NCI-H2107 (cell line): Measurements from ENCODE around the gene GNB3.
A peak's percentile ranks its signal among the peaks of the same experiment; 100 is the strongest.

Source experiments
- DNase-seq: peaks from one replicate; lab custom pipeline; 2025; lab: John Stamatoyannopoulos, UW

The GNB3 gene

GRCh38 chr12:6840761-6841515 lies at the start of gene GNB3:
Gene GNB3, plus strand, starts transcription at chr12:6840925. Its CDS starts 363 bp downstream, at chr12:6841288.
- no peak for DNase-seq

- no peak for DNase-seq
These were observed 48.7 kb upstream of the GNB3 start for GRCh38 chr12:6791931-6792520.

GRCh38 chr12:6792522-6793201 lies 48.1 kb upstream of the GNB3 start:
- no peak for DNase-seq

GRCh38 chr12:6795088-6795487 lies 45.6 kb upstream of the GNB3 start:
- DNase-seq = no peak

- no peak for DNase-seq
These were observed 44.1 kb upstream of the GNB3 start for GRCh38 chr12:6796576-6796975.

GRCh38 chr12:6799147-6799546 lies 41.6 kb upstream of the GNB3 start:
- no peak for DNase-seq

- no peak for DNase-seq
These were observed 33.6 kb upstream of the GNB3 start for GRCh38 chr12:6807170-6807569.

GRCh38 chr12:6809056-6809455 lies 31.7 kb upstream of the GNB3 start:
- no peak for DNase-seq

GRCh38 chr12:6810758-6811157 lies 30.0 kb upstream of the GNB3 start:
- DNase-seq = no peak

- no peak for DNase-seq
These were observed 27.4 kb upstream of the GNB3 start for GRCh38 chr12:6813363-6813762.

- DNase-seq = no peak
These were observed 24.1 kb upstream of the GNB3 start for GRCh38 chr12:6816598-6816997.

GRCh38 chr12:6817098-6817497 lies 23.6 kb upstream of the GNB3 start:
- DNase-seq = no peak

- no peak for DNase-seq
These were observed 23.0 kb upstream of the GNB3 start for GRCh38 chr12:6817662-6818157.

- DNase-seq = no peak
These were observed 22.5 kb upstream of the GNB3 start for GRCh38 chr12:6818222-6818621.

GRCh38 chr12:6818645-6819044 lies 22.1 kb upstream of the GNB3 start:
- DNase-seq = no peak

GRCh38 chr12:6819106-6820030 lies 21.4 kb upstream of the GNB3 start:
- DNase-seq = no peak

- no peak for DNase-seq
These were observed 20.6 kb upstream of the GNB3 start for GRCh38 chr12:6820166-6820565.

- DNase-seq = peak; percentile 56
These were observed 18.9 kb upstream of the GNB3 start, which contains the start of gene GPR162 for GRCh38 chr12:6821591-6822425. Gene GPR162, plus strand, starts transcription at chr12:6821821. Its CDS starts 2,078 bp downstream, at chr12:6823899.

GRCh38 chr12:6822426-6823135 lies 18.1 kb upstream of the GNB3 start:
- DNase-seq = no peak
